ENCODE data around the gene LRRC56.

The LRRC56 gene

DNA sequence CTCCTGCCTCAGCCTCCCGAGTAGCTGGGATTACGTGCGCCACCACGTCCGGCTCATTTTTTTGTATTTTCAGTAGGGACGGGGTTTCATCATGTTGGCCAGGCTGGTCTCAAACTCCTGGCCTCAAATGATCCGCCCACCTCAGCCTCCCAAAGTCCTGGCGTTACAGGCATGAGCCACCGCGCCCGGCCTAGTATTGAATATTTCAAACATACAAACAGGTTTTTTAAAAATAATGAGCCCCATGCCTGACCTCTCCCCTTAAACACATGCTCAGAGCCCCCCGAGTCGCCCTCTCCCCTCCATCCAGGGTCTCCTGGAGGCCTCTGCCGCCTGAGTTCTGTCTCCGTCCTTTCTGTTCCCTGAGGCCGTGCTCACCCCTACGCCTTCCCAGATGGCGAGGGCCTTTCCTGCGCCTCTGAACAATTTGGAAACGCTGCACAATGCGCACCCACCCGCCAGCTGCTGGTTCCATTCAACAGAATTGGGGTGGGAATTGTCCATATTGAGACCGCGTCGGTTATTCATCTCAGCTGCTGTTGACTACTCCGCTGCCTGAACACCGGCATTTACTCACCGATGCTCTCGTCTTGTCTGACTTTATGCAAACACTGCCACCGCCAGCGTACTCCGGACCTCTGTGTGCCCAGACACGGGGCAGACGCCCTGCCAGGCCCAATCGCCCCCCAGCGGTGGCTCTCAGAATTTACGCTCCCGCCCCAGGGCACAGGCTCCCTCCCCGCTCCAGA lies 16.7 kb upstream of the LRRC56 start:
- no peak for DNase-seq (ENCODE audit: low read depth in 2 of 2, low spot score in 1 of 2)

DNA sequence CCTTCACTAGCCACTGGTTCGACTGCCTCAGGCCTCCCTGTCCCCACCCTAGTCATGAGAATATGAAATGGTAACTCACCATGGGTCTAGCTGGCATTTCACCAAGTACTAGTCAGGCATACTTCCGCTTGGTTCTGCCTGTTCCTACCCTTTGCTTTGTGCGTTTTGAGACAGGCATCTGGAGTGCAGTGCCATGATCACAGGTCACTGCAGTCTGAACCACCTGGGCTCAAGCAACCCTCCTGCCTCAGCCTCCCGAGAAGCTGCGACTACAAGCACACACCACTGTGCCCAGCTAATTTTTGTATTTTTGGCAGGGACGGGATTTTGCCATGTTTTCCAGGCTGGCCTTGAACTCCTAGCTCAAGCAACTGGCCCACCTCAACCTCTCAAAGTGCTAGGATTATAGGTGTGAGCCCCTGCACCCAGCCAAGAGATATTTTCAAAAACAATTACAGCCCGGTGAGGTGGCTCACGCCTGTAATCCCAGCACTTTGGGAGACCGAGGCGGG lies 16.1 kb upstream of the LRRC56 start:
- DNase-seq (ENCODE audit: low read depth in 2 of 2, low spot score in 1 of 2) = no peak

DNA sequence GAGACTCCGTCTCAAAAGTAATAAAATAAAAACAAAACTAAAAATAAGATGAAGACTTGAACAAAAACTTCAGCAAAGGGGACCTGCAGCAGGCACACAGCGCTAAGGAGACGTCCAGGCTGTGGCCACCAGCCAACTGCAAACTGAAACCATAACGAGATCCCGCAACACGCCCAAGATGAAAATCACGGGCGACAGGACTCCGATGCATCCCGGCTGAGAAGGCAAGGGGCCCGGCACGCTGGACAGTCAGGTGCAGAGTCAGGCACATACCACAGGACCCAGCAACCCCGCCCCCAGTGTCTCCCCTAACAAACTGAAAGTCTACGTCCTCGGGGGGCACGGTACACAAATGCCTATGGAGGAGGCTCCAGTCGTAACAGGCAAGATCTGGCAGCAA lies 11.1 kb upstream of the LRRC56 start:
- no peak for DNase-seq (ENCODE audit: low read depth in 2 of 2, low spot score in 1 of 2)

DNA sequence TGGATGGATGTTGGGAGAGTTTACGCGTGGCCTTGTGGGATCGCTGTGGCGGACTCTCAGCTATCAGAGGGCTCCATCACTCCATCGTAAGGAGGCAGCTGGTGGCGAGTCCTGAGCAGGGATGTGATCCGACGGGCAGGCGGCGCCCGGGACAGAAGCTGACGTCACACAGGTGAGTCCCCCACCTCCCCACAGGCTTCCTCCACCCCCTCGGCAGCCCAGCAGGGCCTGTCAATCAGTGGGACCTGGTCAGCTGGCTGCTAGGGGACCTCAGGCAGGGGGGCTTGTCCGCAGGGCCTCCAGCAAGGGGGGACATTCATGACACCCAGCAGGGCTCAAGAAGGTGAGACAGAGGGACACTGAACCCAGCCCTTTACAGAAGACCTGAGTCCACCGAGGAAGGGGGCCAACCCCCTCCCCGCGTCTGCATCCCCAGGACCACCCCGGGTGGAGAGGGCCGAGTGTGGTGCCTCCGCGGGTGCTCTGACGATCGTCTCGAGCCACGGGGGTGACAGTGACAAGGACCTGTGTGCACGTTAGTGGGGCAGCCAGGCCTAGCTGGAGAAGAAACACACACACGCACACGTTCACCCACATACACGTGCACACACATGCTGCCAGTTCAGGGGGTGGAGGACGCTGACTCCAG lies 9.0 kb upstream of the LRRC56 start:
- DNase-seq (ENCODE audit: low read depth in 2 of 2, low spot score in 1 of 2) = no peak

DNA sequence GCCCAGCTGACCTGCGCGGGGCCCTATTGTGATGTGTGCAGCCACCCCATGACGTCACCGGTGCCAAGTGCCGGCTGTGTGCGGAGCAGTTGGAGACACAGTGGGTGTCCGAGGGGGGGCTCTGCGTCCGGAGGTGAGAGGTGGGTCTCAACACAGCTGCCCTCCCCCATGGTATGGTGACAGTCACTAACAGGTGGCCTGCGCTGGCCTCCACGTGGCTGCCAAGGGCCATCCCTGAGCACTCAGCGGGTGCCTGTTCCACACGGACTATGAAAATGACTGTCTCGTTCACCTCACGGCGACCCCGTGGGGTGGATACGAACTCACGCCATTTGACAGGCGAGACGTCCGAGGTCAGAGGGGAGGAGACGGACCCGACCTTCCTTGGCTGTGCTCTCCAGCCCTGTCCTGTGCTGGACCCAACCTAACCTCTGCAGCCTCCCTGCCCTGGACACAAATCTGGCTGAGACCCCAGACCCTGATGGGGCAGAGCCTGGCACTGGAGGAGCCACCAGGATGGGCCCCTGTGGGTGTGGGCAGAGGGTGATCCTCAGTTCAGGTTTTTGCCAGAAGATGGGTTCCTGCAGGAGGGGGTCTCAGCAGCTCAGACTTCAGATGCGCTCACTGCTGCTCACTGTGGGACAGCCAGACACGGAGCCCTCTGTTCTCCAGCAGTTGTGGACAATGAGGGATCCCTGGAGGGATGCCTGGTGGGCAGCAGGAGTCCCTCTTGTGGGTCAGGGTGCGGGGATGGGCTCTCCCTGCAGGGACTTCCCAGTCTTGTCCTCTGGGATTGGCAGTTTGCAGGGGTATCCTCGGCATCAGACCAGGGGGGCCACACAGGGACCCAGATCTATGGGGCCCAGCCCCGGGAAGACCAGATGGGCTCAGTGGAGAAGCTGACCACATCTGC lies 8.3 kb upstream of the LRRC56 start:
- DNase-seq (ENCODE audit: low read depth in 2 of 2, low spot score in 1 of 2) = no peak

DNA sequence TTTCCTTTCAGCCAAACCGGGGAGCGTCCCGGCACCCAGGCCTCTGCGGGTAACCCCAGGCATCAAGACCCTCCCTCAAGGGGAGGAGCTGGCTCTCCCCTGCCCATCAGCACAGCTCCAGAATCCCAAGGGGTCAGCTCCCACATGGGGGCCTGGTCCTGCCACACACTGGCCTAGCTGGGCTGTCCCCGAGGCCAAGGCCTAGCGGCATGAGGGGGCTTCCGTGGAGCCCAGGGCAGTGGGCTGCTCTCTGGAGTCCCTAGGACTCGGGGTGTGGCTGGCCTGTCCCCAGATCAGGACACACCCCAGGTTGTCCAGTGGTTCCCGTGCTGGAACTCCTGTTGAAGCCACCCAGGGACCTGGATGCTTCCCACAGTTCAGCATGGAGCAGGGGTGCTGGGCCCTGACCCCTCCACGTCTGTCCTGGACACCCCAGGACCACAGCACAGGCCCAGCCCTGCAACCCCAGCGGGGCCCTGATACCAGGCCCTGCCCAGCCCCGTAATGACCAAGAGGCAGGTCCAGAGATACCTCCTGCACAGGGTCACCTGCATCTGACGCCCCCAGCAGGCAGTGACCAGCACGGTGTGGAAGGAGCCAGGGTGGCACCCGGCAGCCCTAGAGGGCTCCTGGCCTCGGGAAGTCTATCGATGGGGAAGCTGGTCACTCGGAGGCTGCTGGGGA lies 7.5 kb upstream of the LRRC56 start:
- no peak for DNase-seq (ENCODE audit: low read depth in 2 of 2, low spot score in 1 of 2)

DNA sequence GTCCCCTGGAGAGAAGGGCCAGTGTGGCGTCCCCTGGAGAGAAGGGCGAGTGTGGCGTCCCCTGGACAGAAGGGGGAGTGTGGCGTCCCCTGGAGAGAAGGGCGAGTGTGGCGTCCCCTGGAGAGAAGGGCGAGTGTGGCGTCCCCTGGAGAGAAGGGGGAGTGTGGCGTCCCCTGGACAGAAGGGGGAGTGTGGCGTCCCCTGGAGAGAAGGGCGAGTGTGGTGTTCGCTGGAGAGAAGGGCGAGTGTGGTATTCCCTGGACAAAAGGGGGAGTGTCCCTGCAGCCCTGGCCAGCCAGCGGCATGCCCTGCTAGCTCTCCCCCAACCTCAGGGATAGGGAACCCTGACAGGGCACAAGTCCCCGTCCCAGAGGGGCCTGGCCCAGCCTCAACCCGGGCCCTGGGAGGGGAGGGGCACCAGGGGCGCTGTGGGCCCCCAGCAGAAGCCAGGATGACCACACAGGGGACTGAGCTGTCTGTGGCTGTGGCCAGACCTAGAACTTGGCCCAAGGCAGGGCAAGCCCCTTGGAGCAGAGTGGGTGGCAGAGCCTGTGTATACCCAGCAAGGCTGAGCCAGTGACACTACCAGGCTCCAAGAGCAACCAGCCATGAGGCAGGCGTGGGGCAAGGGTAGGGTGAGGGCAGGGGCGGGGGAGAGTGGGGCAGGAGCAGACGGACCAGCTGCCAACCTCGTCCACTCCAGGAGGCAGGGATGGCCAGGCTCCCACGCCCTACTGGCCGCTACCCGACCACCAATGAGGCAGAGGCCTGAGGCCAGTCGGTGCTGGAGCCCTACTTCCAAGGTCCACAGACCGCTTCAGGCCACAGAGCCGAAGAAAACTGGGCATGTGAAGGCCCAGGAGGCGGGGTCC lies 6.1 kb upstream of the LRRC56 start:
- no peak for DNase-seq (ENCODE audit: low read depth in 2 of 2, low spot score in 1 of 2)

DNA sequence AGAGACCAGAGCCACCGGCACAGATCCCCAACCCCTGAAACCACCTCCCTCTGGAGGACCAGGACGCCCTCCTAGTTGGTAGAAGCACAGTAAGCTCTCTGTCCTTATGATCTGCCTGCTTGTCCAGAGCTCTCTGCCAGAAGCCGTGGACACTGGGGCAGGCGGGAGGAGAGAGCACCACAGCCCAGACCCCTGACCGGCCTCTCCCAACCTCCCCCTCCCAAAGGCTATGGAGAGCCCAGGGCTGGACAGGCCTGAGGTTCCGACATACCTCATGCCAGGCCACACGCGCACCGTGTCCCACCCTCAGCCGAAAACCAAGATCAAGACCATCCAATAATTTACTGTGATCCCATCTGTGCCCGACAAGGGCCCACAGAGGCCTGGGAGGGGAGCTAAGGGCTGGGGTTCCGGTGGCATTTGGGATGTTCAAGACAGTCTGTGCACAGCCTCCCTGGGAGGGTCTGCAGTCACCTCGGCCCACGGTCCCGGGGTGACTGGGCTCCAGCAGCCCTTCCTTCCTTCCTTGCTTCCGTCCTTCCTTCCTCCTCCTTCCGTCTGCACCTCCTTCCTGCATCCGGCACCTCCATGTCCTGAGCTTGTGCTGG lies 5.3 kb upstream of the LRRC56 start:
- no peak for DNase-seq (ENCODE audit: low read depth in 2 of 2, low spot score in 1 of 2)

DNA sequence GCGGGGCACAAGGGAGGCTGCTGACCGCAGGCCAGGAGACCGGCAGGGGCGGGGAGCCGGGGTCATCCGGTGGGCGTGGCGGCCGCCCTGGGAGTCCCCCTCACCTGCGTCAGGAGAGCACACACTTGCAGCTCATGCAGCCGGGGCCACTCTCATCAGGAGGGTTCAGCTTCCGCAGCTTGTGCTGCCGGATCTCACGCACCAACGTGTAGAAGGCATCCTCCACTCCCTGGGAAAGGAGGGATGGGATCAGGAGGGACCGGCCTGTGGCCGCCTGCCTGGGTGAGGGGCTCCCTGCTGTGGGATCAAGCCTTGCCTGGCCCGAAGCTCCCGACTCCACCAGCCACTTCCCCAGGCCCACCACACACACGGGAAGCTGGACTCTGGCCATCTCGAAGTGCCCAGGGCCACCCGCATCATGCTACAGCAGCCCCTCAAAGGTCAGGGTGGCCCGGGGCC lies 4.8 kb upstream of the LRRC56 start:
- no peak for DNase-seq (ENCODE audit: low read depth in 2 of 2, low spot score in 1 of 2)

DNA sequence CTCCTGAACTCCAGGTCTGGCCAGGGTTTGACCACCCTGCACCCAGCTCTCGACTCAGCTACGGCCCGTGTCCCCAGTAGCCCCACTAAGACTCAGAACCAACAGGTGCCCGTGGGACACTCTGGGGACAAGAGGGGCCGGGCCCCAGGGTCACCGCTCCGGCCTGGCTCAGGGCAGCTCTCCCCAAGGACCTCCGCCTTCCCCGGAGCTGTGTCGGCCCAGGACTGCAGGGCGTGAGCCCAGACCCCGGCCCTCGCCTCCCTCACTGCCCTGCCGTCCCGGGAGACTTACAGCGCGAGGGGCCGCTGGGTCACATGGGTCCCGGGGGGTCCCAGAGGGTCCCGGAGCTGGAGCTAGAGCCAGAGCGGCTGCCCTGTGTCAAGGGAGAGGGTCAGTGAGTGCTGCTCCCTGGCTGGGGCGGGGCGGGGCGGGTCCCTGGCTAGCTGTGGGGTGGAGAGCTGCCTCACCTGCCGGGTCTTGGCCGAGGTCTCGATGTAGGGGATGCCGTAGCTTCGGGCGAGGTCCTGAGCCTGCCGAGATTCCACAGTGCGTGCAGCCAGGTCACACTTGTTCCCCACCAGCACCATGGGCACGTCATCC lies 4.2 kb upstream of the LRRC56 start:
- DNase-seq (ENCODE audit: low read depth in 2 of 2, low spot score in 1 of 2) = no peak

DNA sequence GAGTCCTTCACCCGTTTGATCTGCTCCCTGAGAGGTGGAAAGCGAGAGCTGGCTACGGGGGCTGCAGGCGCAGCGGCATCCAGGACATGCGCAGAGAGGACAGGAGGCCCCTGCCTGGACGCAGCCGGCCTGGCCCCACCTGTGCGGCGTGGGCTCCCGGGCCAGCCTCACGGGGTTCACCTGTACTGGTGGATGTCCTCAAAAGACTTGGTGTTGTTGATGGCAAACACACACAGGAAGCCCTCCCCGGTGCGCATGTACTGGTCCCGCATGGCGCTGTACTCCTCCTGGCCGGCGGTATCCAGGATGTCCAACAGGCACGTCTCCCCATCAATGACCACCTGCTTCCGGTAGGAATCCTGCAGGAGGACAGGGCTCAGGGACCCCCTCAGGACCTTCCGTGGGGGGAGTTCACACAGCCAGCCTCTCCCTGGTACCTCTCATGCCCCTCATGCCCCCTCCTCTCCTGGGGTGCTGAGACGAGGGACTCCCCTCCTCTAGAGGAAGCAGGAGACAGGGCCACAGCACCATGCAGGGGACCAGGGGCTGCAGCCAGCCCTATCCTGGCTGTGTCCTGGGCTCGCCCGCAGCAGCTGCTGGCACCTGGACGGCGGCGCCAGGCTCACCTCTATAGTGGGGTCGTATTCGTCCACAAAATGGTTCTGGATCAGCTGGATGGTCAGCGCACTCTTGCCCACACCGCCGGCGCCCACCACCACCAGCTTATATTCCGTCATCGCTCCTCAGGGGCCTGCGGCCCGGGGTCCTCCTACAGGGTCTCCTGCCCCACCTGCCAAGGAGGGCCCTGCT lies 3.5 kb upstream of the LRRC56 start:
- no peak for DNase-seq (ENCODE audit: low read depth in 2 of 2, low spot score in 1 of 2)

DNA sequence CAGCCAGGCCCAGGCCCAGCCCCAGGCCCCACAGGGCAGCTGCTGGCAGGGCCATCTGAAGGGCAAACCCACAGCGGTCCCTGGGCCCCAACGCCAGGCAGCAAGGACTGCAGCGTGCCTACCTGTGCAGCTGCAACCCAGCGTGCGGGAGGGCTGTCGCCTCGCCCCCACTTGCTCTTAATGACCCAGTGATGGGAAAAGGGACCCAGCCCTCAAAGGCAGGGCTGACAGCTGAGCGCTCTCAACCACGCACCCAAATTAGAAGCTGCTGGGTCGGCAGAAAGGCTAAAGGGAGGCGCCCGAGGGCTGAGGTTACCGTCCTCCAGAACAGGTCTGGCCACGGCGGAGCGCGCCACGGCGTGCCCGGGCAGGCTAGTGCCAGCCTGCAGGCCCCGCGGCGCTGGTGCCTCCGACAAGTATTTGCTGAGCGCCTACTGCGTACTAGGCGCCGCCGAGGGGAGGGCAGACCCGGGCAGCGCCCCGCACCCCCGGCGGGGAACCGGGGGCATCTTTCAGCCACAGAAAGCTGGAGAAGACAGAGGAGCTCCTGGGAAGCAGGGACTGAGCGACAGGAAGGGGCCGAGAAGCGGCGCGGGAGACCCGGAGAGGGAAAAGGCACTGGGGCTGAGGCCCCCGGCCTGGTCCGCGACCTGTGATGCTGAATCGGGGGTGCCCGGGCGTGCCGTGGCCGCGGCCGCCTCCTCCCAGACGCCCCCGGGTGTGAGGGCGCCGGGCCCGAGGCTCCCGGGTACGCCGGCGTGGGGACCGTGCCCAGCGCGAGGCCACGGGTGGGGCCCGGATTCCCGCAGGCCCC lies 2.7 kb upstream of the LRRC56 start:
- DNase-seq (ENCODE audit: low read depth in 2 of 2, low spot score in 1 of 2) = no peak

DNA sequence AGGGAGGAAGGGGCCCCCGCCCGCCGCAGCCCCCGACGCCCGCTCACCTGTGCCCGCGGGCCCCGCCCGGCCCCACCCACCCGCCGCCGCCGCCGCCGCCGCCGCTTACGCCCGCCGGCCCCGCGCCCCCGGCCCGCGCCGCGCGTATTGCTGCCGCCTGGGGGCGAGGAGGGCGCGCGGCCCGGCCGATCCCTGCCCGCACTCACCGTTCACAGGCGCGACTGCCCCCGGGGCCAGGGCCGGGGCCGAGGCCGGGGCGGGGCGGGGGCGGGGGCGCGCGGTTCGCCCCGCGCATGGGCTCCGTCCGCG lies 2.2 kb upstream of the LRRC56 start:
- DNase-seq (ENCODE audit: low read depth in 2 of 2, low spot score in 1 of 2) = no peak

DNA sequence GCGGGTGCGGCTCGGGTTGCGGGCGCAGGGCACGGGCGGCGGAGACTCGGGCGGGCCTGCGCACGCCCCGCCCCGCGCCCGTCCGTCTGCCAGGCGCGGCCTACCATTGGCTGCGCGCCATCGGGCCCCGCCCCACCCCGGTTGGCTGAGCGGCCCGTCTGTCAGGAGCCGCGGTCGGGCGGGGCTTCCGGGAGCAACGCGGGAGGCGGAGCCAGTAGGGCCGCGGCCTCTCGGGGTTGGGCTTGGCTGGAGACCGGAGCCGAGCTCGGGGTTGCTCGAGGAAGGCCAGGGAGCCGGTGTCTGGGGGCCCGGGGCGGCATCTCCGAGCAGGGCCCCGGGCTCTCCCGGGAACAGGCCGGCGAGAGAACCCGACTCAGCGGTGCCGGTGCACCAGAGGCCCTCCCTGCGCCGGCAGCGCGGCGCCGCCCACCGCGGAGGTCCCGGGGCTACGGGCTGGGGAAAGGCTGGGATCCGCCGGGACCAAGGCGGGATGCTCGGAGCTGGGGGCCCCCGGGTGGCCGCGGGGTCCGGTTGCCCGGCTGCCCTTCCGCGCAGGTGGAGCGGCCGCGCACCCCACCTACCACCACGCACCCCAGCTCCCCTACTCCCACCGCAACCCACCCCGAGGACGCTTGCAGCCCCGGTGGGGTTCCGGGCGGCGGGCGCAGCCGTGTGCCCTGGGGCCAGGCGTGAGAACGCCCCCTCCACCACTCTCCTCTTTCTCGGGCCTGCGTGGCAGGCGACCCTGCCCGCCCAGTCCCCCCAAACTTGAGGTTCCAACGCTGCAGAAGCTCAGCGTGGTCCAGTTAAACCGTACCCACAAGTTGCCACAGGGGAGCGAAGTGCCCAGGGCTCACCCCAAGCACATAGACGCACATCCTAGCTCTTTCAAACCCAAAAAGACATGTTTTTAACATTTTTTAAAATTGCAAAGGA lies 1.5 kb upstream of the LRRC56 start, which contains the start of gene HRAS:
HRAS (minus strand) TSS at position 58 of the 936 bp plus-strand sequence.
- DNase-seq (ENCODE audit: low read depth in 2 of 2, low spot score in 1 of 2) = peak; percentile 80 to 92

DNA sequence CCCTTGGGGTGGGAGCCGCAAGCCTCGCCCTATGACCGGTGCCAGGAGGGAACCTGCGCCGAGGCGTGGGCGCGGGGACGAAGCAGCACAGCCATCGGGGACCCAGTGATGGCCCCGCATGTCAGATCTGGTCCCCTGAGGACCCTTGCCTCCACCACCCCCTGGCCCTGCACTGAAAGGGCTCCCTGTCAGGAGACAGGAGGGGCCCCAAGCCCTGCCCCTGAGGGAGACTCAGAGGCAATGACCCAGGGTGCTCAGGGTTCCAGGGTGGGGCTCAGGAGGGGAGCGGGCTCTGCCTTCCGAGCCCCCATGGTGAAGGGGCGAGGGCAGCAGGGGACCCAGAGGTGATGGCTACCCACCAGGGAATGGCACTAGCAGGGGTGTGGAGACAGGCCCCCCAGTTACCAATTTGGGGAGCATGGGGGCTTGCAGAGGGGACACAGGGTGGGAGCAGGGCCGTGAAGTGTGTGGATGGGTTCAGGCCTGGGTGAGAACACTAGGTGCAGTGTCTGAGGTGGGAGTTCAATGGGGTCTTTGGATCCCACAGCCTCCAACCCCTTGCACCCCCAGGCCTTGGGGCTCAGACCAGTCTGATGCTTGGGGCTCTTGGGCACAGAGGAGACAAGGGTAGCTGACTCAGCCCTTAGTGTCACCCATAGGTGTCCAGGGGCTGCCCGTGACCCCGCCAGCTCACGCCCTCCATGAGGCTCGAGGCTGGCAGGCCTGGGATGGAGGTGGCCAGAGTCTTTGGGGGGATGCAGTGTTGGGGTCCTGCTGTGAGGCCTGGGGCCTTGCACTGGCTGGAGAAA lies 499 bp downstream of the LRRC56 start:
- DNase-seq (ENCODE audit: low read depth in 2 of 2, low spot score in 1 of 2) = no peak

Measured in stimulated activated CD8-positive, alpha-beta memory T cell treated with anti-CD3 and anti-CD28 coated beads, Interleukin-4, amount 100 ng/mL, for 1 hour (primary cell).